Mesothelial cell of epicardium (in vitro differentiated cells): ENCODE measurements around the gene RANBP3L. TPM values are rescaled to one million over a fixed set of nuclear protein-coding genes. Genes with fewer than 3 reads are reported as not detected.

Source experiments
- DNase-seq, 2 experiments: peaks; one replicate each; pipeline ENCODE4 v3.0.0; 2021; ENCODE audit warnings: low spot score in 2 of 2; ENCODE audit not compliant: unreplicated experiment in 2 of 2
- H3K27ac Mint-ChIP-seq: 2 replicates; pipeline ENCODE4 v1.8.0; 2021; ENCODE audit warnings: mixed read lengths
- H3K27me3 Mint-ChIP-seq: 2 replicates; pipeline ENCODE4 v1.8.0; 2021; ENCODE audit warnings: low read depth, mixed read lengths
- H3K36me3 Mint-ChIP-seq: 2 replicates; pipeline ENCODE4 v1.8.0; 2021; ENCODE audit warnings: mixed read lengths
- H3K4me1 Mint-ChIP-seq: 2 replicates; pipeline ENCODE4 v1.8.0; 2021; ENCODE audit warnings: mixed read lengths
- H3K4me3 Mint-ChIP-seq: 2 replicates; pipeline ENCODE4 v1.8.0; 2021; ENCODE audit warnings: mild to moderate bottlenecking, moderate library complexity, mixed read lengths
- H3K9me3 Mint-ChIP-seq: 2 replicates; pipeline ENCODE4 v1.8.0; 2021; ENCODE audit warnings: mixed read lengths
- total RNA-seq: library from RNA; stranded (reverse); gene quantifications from 3 replicates; pipeline ENCODE4 v1.2.1, GENCODE V29; 2021
- TF ChIP-seq, protein P1 (sequence below): fragments of 200-600 bp; sonication (generic); IDR thresholded peaks from one replicate; pipeline ENCODE4 v1.5.0; 2021; ENCODE audit warnings: antibody characterized with exemption; ENCODE audit not compliant: unreplicated experiment

The RANBP3L gene
- total RNA-seq, 1 donor from 2014 or later, result 1.0 TPM

DNA sequence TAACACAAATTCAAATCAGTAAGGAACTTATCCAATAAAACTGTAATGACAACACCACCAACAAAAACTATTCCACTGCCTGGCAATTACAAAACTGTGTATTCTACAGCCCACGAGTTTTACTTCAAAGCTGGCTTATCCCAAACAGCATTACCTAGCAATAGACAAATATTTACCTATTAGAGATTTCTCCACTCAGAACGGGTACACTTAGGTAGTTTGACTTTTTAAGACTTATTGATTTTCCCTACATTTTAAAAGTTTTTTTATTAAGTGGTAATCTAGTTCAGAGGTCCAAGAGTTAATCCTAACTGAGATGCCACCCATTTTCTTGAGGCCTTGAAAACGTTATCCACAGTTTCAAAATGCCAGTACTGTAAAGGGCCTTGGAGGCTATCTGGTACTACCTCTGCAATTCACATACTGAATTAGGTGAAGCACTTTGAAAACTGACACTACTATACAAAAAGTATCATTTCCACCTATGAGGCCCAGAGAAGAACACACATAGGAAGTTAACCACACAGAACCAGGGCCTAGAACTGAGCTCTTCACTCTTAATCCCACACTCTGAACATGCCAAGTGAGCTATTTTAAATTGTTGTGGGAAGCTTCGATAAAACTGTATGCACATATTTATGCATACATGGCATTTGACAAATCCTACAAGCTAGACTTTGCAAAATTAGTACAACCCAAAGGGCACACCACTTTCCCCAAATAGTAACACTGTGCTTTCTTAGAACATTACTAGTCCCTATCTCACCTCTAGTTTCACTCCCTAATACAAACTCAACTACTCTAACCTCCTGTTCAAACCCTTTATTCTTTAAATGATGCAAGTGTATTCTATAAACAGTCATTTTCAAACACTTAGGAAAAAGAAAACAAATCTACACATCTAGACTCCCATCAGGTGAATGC is 62.1 kb downstream of the RANBP3L start:
- Mint-ChIP-seq H3K27ac (peak overlapping the region; percentile 57), H3K27me3 (no peaks in the 10 kb centered on the region), H3K9me3 (no peaks in the 10 kb centered on the region), H3K4me1 (peaks cover 41% of the 10 kb centered on the region), H3K4me3 (peak overlapping the region; percentile 84), H3K36me3 (no peaks in the 10 kb centered on the region)
- DNase-seq, result no peak
- TF ChIP-seq, protein P1, sequence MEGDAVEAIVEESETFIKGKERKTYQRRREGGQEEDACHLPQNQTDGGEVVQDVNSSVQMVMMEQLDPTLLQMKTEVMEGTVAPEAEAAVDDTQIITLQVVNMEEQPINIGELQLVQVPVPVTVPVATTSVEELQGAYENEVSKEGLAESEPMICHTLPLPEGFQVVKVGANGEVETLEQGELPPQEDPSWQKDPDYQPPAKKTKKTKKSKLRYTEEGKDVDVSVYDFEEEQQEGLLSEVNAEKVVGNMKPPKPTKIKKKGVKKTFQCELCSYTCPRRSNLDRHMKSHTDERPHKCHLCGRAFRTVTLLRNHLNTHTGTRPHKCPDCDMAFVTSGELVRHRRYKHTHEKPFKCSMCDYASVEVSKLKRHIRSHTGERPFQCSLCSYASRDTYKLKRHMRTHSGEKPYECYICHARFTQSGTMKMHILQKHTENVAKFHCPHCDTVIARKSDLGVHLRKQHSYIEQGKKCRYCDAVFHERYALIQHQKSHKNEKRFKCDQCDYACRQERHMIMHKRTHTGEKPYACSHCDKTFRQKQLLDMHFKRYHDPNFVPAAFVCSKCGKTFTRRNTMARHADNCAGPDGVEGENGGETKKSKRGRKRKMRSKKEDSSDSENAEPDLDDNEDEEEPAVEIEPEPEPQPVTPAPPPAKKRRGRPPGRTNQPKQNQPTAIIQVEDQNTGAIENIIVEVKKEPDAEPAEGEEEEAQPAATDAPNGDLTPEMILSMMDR, result no peak

DNA sequence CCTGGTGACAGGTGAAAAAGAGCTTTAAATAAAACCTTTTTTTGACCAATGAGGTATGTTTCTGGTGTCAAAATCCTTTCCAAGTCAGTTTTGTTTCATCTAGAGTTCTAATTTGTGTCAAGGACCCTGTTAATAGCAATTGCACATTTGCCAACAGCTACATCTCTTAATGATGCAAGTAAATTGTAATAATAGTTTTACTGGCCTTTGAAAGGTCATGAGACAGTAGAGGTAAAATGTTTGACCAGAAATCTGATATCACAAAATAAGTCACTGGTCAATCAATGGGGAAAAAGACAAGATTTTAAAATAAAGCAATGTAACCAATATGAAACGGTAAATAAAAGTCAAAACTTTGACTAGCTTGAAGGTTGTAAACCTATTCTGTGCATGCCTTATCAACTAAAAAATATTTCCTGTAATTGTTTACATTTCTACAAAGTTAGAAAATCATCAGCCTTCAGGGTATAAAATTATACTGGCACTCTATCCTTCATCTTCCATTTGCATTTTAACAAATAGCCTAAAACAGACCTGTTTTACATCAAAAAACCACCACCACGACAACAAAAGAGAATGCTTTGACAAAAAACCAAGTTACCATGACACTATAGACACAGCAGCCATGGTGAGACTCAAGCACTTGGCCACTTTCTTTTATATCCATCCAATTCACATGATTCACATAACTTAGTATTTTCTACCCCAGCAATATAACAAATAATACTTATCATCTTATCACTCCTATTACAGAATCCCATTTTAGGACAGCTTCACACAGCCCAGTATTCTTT is 63.0 kb downstream of the RANBP3L start:
- H3K27me3 Mint-ChIP-seq, result no peaks in the 10 kb centered on the region
- H3K27ac Mint-ChIP-seq, result peak overlapping the region; percentile 17
- H3K9me3 Mint-ChIP-seq, result no peaks in the 10 kb centered on the region
- H3K4me3 Mint-ChIP-seq, result peak overlapping the region; percentile 18
- H3K4me1 Mint-ChIP-seq, result peaks cover 39% of the 10 kb centered on the region
- peaks cover 1% of the 10 kb centered on the region for H3K36me3 Mint-ChIP-seq
- TF ChIP-seq, protein P1, result no peak
- DNase-seq, result no peak

DNA sequence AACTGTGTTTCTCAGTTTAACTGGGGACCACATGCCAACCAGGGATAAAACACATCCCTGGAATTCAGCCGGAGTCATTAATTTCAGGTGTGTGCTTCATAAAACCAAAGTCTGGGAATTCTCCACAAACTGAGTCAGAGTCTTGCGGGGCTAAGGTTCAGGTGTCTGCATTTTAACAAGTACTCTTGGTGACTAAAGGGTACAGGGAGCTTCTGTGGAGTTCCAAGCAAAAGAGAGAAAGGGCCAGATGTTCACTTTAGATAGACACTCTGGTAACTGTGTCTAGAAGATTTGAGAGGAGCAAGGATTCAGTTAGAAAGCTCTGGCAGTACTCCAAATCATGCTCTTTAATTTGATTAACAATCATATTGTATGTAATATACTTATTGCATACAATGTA is 64.0 kb downstream of the RANBP3L start:
- Mint-ChIP-seq H3K27me3 (no peaks in the 10 kb centered on the region), H3K9me3 (no peaks in the 10 kb centered on the region), H3K27ac (no peak overlapping the region), H3K4me1 (peaks cover 43% of the 10 kb centered on the region), H3K4me3 (no peak overlapping the region), H3K36me3 (peaks cover 1% of the 10 kb centered on the region)
- TF ChIP-seq, protein P1, result no peak
- DNase-seq, result no peak

DNA sequence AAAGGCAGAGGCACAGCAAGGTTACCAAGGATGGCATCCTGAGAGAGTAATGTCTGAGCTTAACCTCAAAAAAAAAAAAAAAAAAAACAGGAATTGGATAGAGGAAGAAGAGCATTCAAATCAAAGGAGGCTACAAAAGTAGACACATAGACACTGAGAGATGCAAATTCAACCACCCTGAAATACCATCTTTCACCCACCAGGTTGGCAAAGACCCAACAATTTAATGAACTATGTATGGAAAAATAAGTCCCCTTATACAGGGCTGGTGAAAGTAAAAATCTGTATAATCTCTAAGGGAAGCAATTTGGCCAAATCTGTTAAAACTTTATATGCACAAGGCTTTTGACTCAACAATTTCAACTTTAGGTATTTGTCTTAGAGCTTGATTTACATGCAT is 64.9 kb downstream of the RANBP3L start:
- DNase-seq, result no peak
- Mint-ChIP-seq H3K4me1 (peaks cover 44% of the 10 kb centered on the region), H3K36me3 (peaks cover 1% of the 10 kb centered on the region), H3K27me3 (no peaks in the 10 kb centered on the region), H3K4me3 (no peak overlapping the region), H3K27ac (no peak overlapping the region), H3K9me3 (no peaks in the 10 kb centered on the region)
- TF ChIP-seq, protein P1, result no peak

DNA sequence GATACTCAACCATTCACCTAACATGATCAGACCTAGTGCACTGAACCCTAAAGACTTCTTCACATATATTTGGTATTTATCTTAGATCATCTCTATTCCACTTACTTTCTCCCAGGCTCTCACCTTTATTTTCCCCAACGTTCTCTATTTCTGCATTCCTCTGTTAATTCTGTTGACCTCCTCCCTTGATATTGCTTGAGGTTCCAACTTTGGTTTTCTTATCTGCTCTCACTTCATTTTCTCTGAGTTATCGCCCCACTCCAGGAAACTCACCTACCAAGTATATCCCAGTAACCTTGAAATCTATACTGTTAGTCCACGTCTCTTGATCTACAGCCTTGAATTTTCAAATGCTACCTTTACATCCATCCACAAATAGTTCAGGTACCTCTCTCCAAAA is 69.2 kb downstream of the RANBP3L start:
- DNase-seq, result no peak
- Mint-ChIP-seq H3K4me3 (no peak overlapping the region), H3K4me1 (peaks cover 23% of the 10 kb centered on the region), H3K9me3 (no peaks in the 10 kb centered on the region), H3K27me3 (no peaks in the 10 kb centered on the region), H3K27ac (no peak overlapping the region), H3K36me3 (peaks cover 1% of the 10 kb centered on the region)
- TF ChIP-seq, protein P1, result no peak
